Glomerular visceral epithelial cell (primary cell): ENCODE results near the gene DDX24.
A peak's percentile ranks its signal among the peaks of the same experiment; 100 is the strongest.
"Not testable (repeated sequence)": the region's sequence is repeated elsewhere in the genome, so short reads cannot be mapped to it uniquely, and the experiment has no call there.

Experiments
- DNase-seq: peaks from one replicate; pipeline ENCODE4 v3.0.0-alpha.2; 2016; ENCODE audit errors: extremely low spot score

Gene DDX24

DNA sequence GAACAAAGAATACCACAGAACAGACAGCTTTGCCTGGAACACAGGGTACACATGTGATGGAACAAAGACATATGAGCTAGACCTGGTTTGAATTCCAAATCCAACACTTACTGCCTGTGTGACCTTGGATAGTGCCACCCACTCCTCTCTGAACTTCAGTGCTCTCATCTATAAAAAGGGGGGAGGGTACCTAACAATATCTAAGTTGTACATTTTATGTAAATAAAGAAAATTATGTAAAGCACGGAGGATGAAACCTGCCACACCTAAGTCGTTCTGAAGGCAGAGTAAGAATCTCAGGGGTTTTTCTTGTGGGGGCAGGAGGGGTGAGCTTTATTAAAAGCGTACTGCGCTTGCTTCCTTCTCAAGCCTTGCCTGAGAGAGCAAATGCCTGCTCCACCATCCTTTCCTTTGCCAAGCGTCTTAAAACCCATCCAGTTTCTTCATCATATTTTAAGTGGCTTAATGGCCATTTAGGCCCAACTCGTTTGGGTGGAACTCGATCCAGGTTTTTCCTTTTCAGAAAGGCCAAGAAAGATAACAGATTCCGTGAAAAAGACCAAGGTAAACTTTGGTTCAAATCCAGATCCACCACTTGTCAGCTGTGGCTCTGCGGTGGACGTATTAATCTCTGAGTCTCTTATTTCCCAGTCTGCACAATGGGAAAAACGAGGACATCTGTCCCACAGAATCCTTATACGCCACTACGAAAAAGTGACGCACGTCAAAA is 946 bp downstream of the DDX24 start:
- no peak for DNase-seq

DNA sequence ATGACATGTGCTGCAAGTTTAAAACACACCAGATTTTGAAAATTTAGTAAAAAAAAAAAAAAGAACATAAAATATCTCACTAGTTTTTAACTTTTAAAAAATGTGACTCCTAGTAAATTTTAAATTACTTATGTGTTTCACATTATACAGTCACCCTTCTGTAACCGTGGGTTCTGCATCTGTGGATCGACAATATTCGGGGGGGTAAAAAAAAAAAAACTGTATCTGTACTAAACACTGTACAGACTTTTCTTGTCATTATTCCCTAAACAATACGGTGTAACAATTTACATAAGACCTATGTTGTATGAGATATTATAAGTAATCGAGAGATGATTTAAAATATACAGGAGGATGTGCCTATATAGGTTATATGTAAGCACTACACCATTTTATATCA is 3.2 kb downstream of the DDX24 start:
- no peak for DNase-seq

DNA sequence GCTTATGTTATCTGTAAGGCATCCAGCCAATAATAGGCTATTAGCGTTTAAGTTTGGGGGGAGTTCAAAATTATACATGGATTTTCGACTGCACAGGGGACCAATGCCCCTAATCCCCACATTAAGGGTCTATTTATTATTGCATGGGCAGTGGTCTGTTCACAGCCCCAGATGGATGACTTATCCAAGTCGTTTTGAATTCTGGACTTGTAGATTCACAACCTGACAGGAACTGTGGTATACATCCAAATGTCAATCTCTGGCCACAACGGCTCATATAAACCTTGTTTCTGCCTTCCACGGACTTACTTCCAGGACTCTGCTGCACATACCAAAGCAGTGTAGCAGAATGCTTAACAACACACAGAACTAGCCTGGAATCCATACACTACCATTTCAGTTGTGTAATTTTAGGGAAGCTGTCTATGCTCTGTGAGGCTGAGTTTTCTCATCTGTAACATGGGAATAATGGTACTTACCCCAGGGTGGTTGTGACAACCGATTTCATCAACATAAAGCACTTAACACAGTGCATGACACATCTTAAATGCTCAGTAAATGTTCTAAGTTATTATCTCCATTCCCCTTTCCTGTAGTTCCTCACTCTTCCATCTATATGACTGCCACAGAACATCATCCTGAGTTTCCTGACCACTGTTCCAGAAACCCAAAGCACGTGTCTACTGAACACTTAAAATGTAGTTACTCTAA is 3.7 kb downstream of the DDX24 start:
- DNase-seq: no peak

DNA sequence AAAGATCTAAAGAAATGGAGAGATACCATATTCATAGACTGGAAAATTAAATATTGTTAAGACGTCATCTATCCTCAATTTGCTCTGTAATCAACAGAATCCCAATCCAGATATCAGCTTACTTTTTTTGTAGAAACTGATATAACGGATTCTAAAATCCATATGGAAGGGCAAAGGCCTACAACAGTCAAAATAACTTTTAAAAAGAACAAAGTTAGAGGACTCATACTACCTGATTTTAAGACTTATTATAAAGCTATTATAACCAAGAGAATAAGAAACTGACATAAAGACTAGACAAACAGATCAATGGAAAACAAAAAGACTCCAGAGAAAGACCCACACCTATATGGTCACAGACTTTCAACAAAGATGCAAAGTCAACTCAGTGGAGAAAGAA is 6.0 kb downstream of the DDX24 start:
- no peak for DNase-seq

DNA sequence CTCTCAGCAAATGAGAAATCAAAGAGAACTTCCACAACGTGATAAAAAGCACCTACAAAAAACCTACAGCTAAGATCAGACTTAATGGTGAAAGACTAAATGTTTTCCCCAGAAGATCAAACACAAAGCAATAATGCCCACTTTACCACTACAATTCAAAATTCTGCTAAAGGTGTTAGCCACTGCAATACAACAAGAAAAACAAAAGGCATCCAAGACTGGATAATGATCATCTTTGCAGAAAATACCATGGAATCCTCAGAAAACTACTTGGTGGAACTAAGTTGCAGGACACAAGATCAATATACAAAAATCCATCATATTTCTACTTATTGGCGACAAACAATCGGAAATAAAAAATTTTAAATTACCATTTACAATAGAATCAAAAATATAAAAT is 6.5 kb downstream of the DDX24 start:
- DNase-seq: no peak

DNA sequence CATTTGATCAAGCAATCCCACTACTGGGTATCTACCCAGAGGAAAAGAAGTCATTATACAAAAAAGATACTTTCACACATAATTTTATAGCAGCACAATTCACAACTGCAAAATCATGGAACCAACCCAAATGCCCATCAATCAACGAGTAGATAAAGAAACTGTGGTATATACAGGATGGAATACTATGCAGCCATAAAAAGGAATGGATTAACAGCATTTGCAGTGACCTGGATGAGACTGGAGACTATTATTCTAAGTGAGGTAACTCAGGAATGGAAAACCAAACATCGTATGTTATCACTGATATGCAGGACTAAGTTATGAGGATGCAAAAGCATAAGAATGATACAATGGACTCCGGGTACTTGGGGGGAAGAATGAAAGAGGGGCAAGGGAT is 8.9 kb downstream of the DDX24 start:
- not testable (repeated sequence) for DNase-seq

DNA sequence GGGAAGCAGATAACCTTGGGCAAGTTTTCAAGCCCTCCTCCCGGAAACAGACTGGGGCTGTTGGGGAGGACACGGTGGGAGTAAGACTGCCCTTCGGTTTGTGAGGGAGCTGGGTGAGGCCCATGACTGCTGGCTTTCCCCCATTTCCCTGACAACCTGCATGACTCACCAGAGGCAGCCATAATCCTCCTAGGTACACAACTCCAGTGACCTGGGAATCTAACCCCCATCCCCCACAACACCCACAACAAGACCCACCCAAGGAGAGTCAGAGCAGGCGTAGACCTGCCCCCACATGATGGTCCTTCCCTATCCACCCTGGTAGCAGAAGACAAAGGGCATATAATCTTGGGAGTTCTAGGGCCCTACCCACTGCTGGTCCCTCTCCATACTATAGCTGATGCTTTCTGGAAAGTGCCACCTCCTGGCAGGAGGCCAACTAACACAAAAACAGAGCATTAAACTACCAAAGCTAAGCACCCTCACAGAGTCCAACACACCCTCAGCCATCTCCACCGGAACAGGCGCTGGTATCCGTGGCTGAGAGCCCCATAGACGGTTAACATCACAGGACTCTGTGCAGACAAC is 14.8 kb downstream of the DDX24 start:
- DNase-seq: peak; percentile 40

DNA sequence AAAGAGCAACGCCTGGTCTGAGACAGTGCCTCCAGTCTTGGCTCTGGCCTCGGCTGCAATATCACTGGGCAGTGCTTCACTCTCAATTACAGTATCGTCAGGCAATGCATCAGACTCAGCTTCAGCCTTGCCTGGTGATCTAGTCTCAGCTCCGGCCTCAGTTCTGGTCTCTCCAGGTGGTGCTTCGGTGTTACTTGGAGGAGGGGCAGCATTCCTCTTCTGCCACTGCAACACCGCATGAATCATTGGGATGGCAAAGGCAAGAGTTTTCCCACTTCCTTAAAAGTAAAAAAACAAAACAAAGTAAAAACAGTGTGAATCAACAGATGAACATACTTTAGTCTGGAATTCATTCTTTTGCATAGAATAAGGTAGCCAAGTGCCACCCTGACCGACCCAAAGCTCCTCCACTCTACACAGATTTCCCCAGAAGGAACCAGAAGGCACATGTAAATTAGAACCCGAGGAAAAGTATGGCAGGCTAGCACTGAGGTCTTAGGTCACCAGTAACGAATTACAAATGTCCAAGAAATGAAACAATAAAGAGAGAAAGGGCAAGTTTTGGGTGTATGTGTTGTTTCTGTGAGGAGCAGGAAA is 18.6 kb downstream of the DDX24 start:
- peak; percentile 86 for DNase-seq

DNA sequence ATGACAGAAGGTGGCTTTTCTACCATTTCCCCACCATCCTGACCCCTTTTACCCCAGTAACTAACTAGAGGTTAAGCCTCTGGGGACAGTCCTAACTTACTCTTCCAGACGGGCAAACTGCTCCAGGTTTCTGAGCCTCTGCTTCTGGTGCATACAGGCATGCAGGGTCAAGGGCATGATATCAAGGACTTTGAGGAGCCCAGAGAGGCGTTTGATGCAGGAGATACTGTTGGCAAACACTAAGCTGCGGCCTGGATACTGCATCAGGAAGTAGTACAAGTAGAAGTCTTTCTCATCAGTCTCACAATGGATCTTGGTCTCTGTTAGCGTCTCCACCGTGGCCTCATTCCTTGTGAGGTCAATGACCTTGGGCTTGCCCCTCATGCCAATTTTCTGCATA is 21.0 kb downstream of the DDX24 start:
- no peak for DNase-seq

DNA sequence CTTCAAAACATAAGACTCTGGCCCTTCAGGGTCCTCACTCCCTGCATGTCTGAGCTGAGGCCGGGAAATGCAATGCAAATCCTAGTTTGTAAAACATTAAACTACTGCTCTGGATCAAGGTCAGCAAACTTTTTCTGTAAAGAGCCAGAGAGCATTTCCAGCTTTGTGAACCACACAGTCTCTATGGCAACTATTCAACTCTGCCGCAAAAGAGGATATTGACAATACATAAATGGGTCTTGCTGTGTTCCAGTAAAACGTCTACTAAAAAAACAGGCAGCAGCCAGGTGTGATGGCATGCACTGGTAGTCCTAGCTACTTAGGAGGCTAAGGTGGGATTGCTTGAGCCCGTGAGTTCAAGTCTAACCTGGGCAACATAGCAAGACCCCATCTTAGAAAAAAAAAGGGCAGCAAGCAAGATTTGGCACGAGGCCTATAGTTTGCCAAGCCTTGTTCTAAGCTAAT is 22.3 kb downstream of the DDX24 start:
- no peak for DNase-seq

DNA sequence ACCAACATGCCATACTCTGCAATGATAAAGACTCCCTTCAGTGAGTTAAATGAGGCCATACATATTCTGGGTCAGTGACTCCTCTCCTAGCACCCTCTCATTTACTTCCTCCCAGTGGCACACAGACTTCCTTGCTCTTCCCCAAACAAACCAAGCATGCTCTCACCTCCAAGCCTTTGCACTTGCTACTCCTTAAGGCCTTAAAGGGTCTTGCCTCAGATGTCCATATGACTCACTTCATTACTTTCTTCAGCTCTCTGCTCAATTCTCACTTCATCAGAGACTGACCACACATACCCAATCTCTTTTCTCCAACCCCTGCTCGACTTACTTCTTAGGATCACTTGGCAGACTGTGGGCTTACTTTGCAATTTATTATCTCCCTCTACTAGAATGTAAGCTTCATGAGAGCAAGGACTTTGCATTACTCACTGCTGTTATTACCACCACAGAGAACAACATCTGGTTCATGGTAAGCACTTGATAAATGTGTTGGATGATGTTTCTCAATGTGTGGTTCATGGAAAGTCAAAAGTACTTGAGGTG is 22.8 kb downstream of the DDX24 start:
- no peak for DNase-seq

DNA sequence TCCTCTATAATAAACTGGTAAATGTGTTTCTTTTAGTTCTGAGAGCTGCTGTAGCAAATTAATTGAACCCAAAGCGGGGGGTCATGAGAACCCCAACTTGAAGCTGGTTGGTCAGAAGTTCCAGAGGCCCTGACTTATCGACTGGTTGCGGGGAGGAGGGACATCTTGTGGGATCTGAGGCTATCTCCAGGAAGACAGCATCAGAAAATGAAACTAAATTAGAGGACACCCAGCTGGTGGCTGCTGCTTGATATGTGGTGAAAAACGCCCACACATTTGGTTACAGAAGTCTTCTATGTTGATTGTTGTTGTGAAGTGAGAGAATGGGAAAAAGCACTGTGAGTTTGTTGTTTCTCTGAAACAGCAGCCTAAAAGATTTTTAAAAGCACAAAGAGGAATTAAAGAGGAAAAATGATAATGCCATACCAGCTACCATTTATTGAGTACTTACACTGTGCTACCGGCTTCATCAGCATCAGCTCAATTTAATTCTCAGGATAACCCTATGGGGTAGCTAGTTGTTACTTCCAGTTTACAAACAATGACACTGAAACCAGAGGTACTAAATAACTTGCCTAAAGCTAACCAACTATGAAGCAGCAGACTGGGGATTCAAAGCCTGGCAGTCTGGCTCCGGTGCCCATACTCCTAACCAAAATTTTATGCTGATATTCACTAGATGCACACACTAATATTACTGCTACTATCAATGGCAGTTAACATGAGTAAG is 24.3 kb downstream of the DDX24 start:
- no peak for DNase-seq

DNA sequence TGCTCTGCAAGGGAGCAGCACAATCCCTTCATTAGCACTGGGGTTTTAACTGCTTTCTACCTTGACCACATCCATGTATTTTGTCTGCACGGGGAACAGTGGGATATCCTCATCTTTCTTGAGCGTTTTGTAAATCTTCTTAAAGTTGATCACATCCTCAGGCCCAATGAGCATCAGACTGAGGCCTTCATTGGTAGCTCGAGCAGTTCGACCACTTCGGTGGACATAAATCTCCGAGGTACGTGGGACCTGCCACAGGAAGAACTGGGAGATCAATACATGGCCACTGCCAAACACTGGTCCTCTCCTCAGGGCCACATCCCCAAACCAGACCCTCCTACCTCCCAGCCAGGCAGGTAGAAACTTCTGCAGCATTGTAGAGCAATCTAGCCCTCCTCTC is 26.1 kb downstream of the DDX24 start:
- no peak for DNase-seq

DNA sequence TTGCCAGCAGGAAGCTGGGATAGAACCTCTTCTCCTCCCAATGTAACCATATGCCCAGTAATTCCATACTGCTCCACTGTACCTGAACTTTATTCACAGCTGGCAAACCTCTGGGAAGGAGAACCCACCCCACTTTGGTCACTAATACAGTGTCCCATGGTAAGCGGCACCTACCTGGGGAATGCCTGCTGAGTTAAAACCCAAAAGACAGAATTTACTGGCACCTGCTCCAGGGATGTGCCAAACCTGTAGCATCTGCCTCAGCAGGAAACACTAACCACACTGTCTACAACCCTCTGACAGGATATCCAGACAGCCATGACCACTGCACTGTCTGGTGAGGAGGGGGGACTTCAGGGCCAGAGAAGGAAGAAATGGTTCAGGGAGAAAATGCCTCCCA is 26.6 kb downstream of the DDX24 start:
- DNase-seq: no peak

DNA sequence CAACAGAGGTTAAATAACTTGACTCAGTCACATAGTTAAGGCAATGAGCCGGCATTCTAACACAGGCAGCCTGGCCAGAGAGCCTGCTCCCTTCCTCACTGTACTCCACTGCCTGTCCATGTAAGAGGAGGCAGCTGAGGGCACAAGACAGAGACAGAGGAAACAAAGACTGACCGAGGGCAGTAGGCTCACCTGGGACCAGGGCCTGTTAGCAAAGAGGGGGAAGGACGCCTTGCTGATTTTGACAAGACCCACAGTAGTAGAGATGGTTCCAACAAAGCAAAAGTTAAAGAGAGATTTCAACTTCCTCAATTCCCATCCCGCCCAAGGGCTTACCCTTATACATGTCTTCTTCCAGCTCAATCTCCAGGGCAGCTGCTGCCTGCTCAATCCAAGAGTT is 28.3 kb downstream of the DDX24 start:
- DNase-seq: no peak

DNA sequence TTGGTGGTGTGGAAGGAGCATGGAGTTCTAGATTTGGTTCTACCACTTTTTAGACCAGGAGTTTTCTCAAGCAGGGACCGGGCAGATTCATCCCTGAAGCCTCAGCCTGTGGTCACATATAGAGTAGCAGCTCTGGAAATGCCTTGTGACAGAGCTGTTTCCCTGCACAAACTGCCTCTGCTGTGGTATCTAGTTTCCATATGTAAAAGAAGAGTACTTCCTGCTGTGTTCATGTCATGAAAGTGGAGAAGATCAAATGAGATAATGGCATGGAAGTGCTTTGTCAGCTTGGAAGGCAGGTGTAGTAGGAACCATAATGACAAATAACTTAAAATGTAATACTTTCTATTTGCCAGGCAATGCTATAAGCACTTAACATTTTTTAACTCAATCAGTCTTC is 28.8 kb downstream of the DDX24 start:
- DNase-seq: no peak

DNA sequence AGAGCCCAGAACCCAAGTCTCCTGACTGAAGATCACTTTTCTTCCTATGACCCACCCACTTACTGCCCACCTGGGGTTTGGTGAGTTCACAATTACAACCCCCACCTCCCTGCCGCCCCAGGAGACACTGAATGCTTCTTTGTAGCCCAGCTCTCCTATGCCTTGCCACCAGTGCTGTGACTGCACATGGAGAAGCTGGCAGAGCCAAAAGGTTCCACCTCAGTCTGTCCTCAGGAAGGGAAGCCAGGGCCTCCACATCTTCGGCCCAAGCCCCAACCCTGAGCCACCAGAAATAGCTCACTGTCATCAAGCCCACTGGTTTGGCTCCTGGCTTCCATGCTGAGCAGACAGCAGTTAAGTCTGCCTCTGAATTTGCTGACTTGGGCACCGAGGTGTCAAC is 29.2 kb downstream of the DDX24 start:
- DNase-seq: no peak

DNA sequence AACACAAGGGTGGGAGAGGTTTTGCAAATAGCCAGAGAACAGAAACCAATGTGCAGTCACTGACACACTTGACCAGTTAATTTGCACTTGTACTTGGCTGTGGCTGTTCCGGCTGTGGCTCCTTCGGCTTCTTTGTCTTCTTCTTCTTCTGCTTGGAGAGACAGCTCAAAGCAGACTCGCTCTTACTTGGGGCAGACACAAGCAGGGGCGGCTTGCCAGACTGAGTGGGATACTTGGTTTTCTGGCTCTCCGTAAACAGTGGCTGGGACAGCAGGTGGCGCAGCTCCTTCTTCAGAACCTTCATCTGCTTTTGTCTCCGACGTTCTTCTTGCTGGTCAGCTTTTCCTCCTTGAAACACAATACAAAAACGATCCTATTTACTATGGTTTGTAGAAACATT is 29.9 kb downstream of the DDX24 start:
- DNase-seq: peak; percentile 48

DNA sequence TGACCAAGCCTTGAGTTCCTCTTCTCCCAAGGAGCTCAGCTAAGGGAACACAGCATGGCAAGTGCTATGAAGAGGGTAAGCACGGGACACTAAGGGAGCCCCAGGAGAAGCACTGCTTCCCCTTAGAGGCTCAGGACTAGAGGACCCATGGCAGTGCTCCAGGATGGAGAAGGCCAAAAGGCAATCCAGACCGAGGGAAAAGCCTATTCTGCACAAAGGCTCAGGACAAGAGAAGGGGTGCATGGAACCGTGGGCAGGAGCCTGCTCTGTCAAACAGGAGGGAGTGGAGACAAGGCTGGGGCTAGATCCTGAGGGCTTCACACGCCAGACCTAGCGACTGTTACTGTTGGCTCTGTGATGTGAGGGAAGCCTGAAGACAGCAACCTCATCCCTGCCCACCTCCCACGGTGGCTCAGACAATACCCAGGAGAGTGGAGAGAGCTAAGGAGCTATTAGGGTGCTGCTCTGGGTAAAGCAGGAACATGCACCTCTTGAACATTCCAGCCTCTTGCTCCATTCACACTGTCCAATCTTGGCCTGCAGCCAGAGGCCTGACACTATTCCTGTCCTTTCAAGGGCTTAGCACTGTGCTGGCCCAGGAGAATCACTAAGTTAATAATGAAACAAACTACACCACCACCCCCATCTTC is 30.6 kb downstream of the DDX24 start:
- peak; percentile 58 for DNase-seq

DNA sequence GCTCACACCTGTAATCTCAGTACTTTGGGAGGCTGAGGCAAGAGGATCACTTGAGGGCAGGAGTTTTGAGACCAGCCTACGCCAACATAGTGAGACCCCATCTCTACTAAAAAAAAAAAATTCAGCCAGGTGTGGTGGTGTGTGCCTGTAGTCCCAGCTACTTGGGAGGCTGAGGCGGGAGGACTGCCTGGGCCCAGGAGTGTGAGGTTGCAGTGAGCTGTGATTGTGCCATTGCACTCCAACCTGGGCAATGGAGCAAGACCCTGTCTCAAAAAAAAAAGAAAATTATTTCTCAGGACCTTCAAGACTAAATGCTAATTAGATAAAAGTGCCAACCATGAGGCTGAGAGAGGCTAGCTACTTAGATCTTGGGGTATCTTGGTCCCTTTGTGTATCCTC is 31.4 kb downstream of the DDX24 start:
- no peak for DNase-seq
